Breast epithelium (tissue), 4 donors: Measurements from ENCODE around the gene TUBA3C. TPM values are rescaled to one million over a fixed set of nuclear protein-coding genes. Genes with fewer than 3 reads are reported as not detected.
"Not testable (repeated sequence)": the region's sequence is repeated elsewhere in the genome, so short reads cannot be mapped to it uniquely, and the experiment has no call there.

ENCODE experiments used
- DNase-seq, 2 donors: peaks; one replicate each; pipeline ENCODE4 v3.0.0-alpha.2; 2019; ENCODE audit warnings: low spot score in 2 of 2
- H3K27ac ChIP-seq, 2 donors: fragments of 200-600 bp; sonication (generic) in 1 of 2; one replicate each; pipeline ENCODE4 v1.5.1; 2016 to 2019; ENCODE audit warnings: mild to moderate bottlenecking in 1 of 2
- H3K27me3 ChIP-seq, 2 donors: fragments of 200-600 bp; sonication (generic) in 1 of 2; one replicate each; pipeline versions ENCODE4 v1.5.1 to v1.6.0; 2017 to 2019; ENCODE audit warnings: control low read depth in 1 of 2, mild to moderate bottlenecking in 1 of 2
- H3K36me3 ChIP-seq: fragments of 200-600 bp; one replicate; pipeline ENCODE4 v1.5.1; 2019
- H3K4me1 ChIP-seq, 2 donors: fragments of 200-600 bp; sonication (generic); one replicate each; pipeline ENCODE4 v1.5.1; 2016 to 2019; ENCODE audit warnings: control low read depth in 1 of 2
- H3K4me3 ChIP-seq, 3 donors: fragments of 200-600 bp; sonication (generic); 1 replicate in 2 of 3; 2 replicates in 1 of 3; pipeline ENCODE4 v1.5.1; 2016 to 2019; ENCODE audit warnings: mild to moderate bottlenecking in 3 of 3, moderate library complexity in 2 of 3
- H3K9me3 ChIP-seq, 2 donors: fragments of 200-600 bp; sonication (generic) in 1 of 2; one replicate each; pipeline ENCODE4 v1.5.1; 2016 to 2019; ENCODE audit warnings: control low read depth in 1 of 2
- POLR2A ChIP-seq: fragments of 450-650 bp; IDR thresholded peaks from one replicate; pipeline ENCODE4 v1.6.1; 2016; ENCODE audit warnings: antibody characterized with exemption, mild to moderate bottlenecking, moderate library complexity
- POLR2AphosphoS5 ChIP-seq, 3 donors: sonication (generic); formaldehyde crosslinking; IDR thresholded peaks; one replicate each; pipeline ENCODE4 v1.6.1; 2017; ENCODE audit warnings: antibody characterized with exemption in 3 of 3
- intact Hi-C: fragments of 100-400 bp; cut with DNase I; formaldehyde crosslinking; loops from one replicate; pipeline ENCODE4 v1.15.1; 2023; ENCODE audit warnings: low total_unique reads
- total RNA-seq, 3 donors: library from RNA; depleted of rRNA; stranded (reverse); fragments of >200 nt; gene quantifications; one replicate each; pipeline ENCODE4 v1.1.0, GENCODE V29; 2016
- TF ChIP-seq, protein P1 (sequence below), 3 donors: fragments of 450-650 bp; IDR thresholded peaks; one replicate each; pipeline ENCODE4 v1.5.1; 2016 to 2017; ENCODE audit warnings: antibody characterized with exemption in 3 of 3, mild to moderate bottlenecking in 3 of 3, moderate library complexity in 3 of 3

TUBA3C gene
- total RNA-seq: not detected

DNA sequence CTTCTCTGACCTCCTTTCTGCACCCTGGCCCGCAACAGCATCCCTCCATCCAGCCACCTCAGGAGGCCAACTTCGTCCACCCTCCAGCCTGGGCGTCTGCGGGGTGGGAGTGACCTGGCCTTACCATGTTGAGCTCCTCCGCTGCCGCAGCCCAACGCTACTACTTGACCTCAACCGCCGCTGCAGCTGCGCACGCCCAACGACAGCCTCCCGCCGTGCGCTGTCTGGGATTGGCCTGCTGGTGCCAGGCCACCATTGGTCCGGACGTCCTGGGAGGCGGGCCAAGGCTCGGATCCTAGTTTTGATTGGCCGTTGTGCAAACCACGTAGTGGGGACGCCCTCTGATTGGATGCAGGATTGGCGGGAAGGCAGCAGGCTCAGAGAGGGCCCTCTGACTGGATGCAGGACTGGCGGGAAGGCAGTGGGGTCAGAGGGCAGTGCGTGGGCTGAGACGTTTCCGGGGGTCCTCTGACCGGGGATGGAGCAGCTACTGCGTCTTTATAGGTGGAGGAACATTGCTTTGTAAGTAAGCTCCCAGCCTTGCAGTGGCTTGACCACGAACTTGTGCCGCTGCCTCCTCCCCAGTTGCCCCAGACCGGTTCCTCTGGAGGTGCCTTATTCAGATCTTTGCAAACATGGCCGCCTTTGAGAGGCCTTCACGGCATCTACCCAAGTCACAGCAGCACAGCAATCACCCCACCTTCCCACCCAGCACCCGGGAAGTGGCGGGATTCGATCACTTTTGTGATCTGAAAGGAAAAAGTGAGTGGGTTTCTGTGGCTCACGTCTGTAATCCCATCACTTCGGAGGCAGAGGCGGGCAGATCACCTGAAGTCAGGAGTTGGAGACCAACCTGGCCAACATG is at the start of gene TUBA3C:
TUBA3C (minus strand) TSS at position 204 of the 865 bp plus-strand sequence; CDS start at position 127, 77 bp downstream.
- Histone ChIP-seq H3K4me1 (no peaks in the 10 kb centered on the region), H3K27me3 (no peaks in the 10 kb centered on the region), H3K36me3 (no peaks in the 10 kb centered on the region), H3K27ac (no peak within 1 kb of the TSS), H3K4me3 (no peak within 1 kb of the TSS), H3K9me3 (no peaks in the 10 kb centered on the region)
- TF ChIP-seq, protein P1, sequence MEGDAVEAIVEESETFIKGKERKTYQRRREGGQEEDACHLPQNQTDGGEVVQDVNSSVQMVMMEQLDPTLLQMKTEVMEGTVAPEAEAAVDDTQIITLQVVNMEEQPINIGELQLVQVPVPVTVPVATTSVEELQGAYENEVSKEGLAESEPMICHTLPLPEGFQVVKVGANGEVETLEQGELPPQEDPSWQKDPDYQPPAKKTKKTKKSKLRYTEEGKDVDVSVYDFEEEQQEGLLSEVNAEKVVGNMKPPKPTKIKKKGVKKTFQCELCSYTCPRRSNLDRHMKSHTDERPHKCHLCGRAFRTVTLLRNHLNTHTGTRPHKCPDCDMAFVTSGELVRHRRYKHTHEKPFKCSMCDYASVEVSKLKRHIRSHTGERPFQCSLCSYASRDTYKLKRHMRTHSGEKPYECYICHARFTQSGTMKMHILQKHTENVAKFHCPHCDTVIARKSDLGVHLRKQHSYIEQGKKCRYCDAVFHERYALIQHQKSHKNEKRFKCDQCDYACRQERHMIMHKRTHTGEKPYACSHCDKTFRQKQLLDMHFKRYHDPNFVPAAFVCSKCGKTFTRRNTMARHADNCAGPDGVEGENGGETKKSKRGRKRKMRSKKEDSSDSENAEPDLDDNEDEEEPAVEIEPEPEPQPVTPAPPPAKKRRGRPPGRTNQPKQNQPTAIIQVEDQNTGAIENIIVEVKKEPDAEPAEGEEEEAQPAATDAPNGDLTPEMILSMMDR (IDR thresholded peaks at IDR 0.05): no peak
- TF ChIP-seq POLR2AphosphoS5 (IDR thresholded peaks at IDR 0.05): no peak
- no peak for TF ChIP-seq POLR2A
- DNase-seq: peak in 1 of 2 donors; percentile 10
- intact Hi-C loops: no loop called here

DNA sequence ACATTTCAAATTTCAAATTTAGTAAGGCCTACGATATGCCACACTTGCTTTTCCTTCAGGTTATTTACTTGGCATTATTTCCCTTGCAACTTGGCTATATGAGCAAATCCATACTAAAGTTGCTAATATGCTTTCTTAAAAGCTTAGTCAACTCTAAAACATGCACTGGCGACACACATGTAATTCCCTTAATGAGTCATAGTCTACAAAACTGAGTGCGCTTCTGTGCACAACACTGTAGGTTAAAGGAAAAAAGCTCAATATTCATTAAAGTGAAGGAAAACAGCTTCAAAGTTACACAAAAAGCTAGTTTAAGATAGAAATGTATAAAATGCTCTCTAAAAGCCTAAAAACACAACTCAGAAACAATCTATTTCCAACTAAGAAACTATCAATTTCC is 25.8 kb upstream of the TUBA3C start:
- DNase-seq, H3K4me3 ChIP-seq, H3K36me3 ChIP-seq, H3K9me3 ChIP-seq, H3K4me1 ChIP-seq, H3K27ac ChIP-seq, intact Hi-C loops, H3K27me3 ChIP-seq: not testable (repeated sequence)

DNA sequence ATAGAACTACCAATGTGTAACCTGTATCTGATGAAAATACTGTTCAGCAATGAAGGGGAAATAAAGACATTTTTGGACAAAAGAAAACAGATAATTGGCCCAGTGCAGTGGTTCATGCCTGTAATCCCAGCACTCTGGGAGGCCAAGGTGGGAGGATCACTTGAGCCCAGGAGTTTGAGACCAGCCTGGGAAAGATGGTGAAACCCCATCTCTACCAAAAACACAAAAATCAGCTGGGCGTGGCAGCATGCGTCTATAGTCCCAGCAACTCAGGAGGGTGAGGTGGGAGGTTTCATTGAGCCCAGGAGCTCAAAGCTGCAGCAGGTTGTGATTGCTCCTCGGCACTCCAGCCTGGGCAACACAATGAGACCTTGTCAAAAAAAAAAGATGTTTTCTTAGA is 11.0 kb upstream of the TUBA3C start:
- H3K4me1 ChIP-seq, DNase-seq, H3K36me3 ChIP-seq, H3K4me3 ChIP-seq, H3K27ac ChIP-seq, intact Hi-C loops, H3K27me3 ChIP-seq, H3K9me3 ChIP-seq: not testable (repeated sequence)

DNA sequence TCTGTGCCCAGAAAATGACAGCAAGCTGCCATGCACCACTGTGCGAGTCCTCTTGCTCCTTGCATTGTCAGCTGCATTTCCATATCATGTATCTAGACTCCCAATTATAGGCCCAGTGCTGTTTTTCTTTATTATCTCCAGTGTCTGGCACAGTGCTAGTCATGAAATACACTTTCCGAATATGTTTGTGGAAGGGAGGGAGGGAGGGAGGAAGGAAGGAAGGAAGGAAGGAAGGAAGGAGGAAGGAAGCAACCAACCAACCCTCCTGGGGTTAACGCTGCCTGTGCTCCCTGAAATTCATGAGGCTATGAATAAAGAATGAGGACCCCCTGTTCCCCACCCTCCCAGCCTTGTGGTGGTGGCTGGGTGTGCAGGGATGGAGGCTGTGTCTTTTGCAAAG is 8.3 kb upstream of the TUBA3C start:
- intact Hi-C loops, H3K9me3 ChIP-seq, H3K4me1 ChIP-seq, H3K27me3 ChIP-seq, H3K27ac ChIP-seq, H3K4me3 ChIP-seq, H3K36me3 ChIP-seq, DNase-seq: not testable (repeated sequence)

DNA sequence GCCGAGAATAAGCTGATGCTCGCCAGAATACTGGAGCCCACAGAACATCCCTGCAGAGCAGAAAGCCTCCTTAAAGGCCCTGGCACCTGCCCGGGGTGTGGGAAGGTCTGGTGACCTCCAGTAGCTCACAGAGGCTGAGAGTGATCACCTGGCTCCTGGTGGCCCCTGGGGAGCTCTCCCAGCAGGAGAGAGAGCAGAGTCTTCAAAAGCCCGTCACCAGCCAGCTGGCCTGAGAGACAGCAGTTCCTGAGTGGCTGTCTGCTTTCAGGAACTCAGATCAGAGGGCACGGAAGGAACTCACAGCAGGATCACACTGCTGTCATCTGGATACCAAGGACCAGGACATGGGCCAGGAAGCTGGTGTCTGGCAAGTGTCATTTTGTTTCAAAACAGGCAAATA is 7.7 kb upstream of the TUBA3C start:
- intact Hi-C loops, H3K4me1 ChIP-seq, DNase-seq, H3K4me3 ChIP-seq, H3K9me3 ChIP-seq, H3K36me3 ChIP-seq, H3K27ac ChIP-seq, H3K27me3 ChIP-seq: not testable (repeated sequence)

DNA sequence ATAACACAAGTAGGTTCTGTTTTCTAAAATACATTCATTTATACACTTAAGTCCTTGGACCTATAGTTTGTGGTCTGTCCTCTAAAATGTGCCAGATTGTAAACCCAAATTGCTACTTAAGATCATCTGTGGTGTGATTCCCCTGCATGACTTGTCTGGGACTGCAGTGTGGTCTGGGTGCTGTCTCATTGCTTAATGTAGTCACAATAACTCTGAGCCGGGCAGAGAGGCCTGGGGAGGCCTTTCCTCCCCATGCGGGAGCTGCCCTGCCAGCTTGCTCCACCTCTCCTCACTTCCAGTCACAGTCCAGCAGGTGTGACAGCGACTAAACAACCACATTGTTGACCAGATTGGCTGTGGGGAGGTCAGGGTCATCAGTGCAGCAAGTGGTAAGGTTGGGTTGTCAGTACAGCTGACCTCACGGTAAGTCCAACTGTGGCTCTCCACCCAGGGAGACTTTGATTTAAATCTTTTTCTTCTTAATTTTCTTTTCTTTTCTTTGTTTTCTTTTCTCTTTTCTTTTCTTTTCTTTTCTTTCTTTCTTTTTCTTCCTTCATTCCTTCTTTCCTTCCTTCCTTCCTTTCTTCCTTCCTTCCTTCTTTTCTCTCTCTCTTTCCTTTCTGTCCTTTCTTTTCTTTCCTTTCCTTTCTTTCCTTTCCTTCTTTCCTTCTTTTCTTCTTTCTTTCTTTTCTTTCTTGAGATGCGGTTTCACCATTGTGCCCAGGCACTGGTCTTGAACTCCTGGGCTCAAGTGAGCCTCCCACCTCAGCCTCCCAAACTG is 4.4 kb upstream of the TUBA3C start:
- intact Hi-C loops: no loop called here

More for the DNA sequence above, 4.4 kb upstream of the TUBA3C start:
- Histone ChIP-seq H3K36me3 (no peaks in the 10 kb centered on the region), H3K27ac (no peak overlapping the region), H3K9me3 (no peaks in the 10 kb centered on the region), H3K4me3 (no peak overlapping the region), H3K4me1 (no peaks in the 10 kb centered on the region), H3K27me3 (no peaks in the 10 kb centered on the region)
- DNase-seq: peak in 1 of 2 donors; percentile 4
- no peak for TF ChIP-seq POLR2AphosphoS5 (IDR thresholded peaks at IDR 0.05)
- no peak for TF ChIP-seq POLR2A
- TF ChIP-seq, protein P1 (IDR thresholded peaks at IDR 0.05): no peak
